ENCODE measurements around the gene ABHD17A.

The ABHD17A gene

DNA sequence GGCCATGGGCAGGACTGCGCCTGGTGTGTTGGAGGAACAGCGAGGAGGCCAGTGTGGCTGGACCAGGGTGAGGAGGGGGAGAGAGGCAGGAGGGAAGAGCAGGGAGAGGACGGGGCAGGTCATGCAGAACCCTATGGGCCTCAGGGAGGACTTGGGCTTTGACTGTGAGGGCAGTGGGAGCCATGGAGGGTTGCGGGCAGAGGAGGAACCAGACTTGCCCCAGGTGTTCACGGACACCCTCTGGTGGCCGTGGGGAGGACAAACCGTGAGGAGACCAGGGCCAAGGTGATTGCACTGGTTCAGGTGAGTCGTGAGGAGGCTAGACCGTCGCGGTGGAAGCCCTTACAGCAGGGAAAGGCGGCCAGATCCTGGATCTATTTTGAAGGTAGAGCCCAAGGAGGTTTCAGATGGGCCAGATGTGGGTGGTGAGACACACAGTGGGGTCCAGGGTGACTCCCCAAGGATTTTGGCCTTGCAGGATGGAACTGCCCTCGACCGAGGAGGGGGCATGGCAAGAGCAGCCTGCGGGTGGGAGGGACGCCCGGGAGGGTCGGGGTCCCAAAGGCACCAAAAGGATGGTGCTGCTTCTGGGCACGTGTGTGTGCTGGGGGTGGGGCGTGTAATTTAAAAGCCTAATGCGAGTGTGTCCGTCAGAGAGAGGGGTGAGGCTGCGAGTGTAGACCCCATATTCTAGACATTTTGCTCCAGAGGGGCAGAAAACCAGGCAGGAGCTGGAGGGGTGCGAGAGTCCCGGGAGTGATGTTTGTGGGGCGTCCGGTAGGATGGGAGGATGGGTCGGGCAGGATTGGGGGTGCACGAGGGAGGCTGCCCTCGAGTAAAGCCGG is 34.3 kb downstream of the ABHD17A start:
- DNase-seq: no peak

DNA sequence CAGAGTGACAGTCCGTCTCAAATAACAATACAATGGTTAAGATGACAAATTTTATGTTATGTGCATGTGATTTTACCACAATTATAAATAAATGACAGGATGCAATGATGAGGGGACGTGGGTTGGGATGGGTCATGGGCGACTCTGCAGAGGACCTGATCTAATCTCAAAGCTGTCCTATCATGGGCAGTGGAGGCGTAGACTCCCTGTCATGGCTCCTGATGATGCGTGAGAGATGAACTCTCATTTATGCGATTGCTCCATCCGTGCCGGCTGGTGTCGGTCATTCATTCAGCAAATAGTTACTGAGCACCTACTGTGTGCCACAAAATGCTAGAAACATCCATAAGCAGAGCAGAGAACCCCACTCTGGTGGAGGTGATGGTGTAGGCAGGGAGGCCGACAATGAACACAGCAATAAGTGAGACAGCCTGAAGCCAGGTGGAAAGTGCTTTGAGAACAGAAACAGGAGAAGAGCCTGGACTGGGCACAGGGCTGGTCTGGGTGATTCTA is 35.4 kb downstream of the ABHD17A start:
- no peak for DNase-seq

DNA sequence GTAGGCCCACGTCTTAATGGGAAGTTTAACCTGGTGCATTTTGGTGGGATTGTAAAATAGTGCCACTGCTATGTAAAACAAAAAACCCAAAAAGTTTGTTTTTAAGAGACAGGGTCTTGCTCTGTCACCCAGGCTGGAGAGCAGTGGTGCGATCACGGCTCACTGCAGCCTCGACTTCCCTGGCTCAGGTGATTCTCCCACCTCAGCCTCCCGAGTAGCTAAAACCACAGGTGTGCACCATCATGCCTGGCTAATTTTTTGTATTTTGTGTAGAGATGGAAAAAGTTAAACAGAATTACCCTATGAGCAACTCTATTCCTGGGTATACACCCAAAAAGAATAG is 36.2 kb downstream of the ABHD17A start:
- DNase-seq: no peak

DNA sequence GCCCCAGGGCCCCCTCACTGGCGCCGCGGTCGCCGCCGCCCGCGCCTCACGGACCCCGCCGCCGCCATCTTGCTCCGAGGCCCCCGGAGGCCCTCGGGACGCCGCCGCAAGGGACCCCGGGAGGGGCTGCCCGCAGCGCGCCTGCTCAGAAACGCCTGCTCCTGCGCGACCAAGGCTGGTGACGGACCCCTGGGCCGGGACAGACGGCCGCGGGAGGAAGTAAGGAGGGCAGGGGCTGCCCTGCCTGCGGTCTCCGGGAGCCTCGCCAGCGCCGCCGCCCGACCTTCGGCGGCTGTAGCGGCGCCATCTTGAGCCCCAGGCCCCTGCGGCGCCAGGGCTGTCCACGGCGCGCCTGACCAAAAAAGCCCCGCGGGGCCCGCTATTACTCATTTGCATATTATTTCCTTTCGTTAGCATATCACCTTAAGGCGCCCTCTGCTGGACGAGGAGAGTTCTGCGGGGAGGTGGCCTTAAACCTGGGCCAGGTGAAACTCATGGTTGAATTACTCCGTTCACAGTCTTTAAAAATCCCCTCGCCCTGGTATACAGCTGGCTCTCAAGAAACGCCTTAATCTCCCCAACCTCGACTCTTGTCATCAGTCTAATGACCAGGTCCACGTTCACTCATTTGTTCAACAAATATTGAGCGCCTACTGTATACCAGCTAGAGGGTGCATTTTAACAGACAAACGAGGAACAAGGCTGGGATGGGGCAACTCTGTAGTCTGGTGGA is 36.7 kb downstream of the ABHD17A start, which contains the start of gene REXO1:
TSS of gene REXO1 (minus strand) at position 85 of the 733 bp plus-strand sequence. CDS start 125 bp downstream, outside the sequence.
- peak; percentile 88 for DNase-seq

DNA sequence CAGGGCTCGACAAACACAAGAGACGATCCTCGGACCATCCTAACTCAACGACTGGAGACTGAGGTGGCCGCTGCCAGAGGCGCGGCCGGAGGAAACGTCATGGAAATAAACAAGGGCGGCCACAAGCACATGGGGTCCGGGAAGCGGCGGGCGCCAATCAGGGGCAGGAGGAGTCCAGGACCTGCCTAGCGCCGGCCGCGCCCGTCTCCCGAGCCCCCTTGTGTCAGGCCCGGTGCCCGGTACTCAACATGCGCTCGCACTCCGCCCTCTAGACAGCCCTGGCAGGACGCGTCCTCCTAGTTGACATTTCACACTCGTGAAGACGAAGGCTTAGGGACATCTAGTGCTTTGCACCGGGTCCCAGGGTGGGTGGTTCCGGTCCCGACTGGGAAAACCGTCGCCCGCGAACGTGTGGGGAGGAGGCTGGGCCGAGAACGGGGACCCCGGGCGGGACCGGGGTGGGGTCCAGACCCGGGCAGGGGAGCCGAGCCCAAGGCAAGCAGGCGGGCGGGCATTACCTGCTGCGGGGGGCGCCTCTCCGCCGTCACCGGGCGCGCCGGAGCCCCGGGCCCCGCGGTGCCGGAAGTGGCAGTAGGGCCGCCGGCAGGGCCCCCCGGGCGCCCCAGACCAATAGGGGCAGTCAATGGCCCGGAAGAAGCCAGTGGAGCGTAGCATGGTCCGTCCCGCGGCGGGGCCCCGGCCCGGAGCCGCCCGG is 37.5 kb downstream of the ABHD17A start:
- no peak for DNase-seq

DNA sequence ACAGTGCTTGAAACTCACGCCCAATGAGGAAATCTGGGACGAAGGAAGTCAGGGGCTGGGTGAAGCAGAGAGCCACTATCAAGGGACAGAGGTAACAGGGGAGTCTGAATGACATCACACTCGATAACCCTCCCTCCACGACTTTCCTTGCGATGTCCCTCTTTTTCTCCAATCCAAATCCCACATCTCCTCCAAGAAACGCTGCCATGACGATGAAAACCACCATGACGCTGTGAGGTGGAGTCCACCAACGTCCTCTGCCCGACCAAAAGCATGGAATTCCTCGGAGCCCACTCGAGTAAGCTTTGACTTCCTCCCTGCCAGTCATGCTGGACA is 38.0 kb downstream of the ABHD17A start:
- no peak for DNase-seq

DNA sequence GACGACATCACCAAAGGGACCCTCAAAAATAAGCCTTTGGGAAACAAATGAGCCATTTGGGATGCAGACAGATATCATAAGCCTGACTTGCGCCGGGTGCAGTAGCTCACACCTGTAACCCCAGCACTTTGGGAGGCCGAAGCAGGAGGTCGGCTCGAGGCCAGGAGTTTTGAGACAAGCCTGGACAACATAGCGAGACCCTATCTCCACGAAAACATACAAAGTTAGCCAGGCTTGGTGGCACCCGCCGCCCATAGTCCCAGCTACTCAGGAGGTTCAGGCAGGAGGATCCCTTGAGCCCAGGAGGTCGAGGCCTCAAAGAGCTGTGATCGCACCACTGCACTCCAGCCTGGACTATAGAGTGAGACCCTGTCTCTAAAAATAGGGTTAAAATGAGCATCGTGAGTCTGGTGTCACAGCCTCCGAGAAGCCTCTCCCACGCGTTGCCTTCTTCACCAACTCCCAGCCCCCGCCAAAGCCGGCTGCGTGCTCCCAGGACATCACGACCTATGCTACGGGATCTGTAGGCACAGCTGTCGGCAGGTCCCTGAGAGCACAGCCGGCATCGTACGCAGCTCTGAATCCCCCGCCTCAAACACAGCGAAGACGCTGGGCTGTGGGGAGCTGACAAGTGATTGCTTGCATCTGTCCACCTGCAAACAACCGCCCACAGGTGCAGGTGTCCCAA is 38.6 kb downstream of the ABHD17A start:
- no peak for DNase-seq

DNA sequence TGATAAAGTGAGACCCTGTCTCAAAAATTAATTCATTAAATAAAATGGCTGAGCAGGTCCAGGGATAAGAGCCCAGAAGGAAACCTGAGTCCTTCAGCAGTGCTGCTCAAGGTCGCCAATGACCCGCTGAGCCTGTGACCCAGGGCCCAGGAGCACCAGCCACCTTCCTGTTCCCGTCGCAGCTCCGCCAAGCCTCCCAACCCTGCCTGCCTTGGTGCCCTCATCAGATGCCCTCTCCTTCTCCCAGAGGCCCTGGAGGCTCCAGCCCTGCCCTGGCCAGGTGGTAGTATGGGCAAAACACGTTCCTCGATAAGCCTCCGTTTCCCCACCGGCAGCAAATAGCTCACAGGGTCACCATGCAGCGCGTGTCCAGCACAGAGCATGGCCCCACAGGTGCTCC is 39.7 kb downstream of the ABHD17A start:
- DNase-seq: no peak

DNA sequence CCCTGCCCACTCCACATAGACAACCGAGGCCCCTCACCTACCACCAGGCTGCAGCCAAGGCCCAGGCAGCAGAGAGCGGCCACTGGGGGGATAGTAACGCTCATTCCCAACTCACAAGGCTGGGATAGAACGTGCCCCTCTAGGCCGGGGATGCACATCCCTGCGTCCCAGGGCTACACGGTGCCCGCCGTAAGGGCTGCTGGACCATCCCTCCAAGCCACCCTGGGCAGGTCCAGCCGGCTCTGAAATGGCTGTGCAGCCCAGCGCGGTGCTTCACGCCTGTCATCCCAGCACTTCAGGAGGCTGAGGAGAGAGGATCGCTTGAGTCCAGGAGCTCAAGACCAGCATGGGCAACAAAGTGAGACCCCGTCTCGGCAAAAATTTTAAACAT is 40.2 kb downstream of the ABHD17A start:
- no peak for DNase-seq

DNA sequence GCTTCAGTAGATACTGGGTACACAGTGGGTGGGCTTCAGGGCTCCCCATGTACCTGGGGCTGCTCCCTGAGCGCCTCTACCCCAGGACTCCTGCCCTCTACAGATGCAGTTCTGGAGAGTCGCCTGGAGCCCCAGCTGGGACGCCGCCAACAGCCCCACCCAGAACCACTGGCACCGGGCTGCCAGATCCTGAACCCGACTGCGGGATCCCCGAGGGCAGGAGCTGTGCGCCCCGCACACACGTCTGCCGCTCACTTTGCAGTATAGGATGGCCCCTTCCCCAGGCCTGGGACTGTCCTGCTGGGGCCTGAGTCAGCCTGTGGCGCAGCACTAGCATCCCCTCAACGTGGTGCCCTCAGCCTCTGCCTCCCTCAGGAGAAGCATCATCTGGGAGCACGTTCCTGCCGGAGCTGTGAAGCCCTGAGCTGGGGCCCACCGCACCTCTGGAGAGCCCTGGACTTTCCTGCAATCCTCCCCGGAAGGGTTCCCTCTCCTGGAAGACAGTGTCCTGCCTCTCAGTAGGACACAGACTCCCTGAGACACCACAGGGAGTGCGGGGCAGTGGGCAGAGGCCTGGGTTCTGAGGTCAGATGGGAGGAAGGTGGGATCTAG is 40.7 kb downstream of the ABHD17A start:
- DNase-seq: no peak

DNA sequence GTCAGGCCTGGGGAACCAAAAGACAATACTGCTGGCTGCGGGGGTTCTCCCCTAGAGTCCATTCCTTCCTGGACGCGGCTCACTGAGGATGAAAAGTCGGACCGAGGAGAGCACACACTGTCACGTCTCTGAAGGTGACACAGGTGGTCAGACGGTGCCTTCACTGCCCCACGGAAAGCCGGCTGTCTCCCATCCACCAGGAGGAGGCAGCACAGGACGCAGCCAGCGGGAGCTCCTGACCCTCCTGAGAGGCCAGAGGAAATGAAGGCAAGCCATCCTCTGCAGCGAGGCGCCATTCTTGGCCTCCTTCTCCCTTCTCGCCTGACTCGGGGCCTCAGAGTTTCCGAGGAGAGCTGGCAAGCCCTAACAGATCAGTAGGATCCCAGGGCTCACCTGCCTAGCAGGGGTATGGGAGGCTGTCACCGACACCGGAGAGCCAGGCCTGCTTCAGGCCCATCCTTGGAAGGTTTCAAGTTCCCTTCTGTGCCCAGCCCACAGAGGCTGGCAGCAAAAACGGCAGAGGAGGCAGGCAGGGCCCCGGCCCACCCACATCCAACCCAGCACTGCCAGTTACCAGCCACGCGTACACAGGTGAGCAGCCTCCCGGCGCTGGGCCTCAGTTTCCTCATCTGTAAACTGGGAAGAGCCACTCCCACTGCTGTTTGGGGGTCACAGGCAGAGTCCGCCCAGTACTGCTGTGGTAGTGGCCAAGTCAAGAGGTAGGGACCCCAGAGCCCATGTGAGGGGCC is 41.5 kb downstream of the ABHD17A start:
- DNase-seq: no peak

DNA sequence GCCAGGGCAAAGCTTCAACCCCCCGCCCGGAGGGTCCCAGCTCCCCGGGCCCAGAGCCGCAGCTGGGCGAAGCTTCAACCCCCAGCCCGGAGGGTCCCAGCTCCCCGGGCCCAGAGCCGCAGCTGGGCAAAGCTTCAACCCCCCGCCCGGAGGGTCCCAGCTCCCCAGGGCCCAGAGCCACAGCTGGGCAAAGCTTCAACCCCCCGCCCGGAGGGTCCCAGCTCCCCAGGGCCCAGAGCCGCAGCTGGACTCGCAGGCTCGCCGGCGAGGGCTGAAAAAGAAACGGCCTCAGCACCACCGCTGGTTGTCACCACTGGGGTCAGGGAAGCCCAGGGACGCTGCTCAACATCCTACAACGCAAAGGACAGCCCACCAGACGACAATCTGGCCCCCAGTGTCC is 42.2 kb downstream of the ABHD17A start:
- no peak for DNase-seq

DNA sequence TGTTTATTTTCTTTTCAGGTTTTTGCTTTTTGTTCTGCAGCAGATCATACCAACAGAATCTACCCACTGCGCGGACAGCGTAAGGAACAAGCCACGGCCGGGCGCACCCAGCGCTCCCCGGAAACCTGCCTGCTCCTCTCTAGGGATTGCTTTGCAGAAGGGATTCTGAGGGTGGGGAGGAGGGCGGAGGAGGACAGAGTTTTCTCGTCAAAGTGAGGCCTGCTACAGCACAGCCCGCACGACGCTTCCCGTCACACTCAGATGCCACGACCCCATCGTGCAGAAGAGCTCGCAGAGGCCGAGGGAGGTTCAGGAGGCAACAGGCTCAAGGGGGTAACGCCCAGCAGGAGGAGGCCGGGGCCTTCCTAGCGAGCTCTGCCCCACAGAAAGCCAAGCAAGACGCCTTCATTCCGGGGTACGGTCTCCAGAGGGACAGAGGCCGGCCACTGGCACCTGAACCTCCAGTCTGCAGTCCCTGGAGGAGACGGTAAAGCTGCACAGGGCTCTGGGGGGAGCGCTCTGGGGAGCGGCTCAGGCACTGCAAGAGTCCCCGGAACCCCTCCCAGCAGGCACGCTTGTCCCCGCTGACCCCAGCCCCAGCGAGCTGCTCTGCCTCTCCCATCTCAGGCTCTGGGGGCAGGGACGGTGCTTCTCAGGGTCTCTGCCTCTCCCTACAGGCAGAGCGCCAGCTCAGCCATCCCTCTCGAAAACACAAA is 43.9 kb downstream of the ABHD17A start:
- DNase-seq: no peak

DNA sequence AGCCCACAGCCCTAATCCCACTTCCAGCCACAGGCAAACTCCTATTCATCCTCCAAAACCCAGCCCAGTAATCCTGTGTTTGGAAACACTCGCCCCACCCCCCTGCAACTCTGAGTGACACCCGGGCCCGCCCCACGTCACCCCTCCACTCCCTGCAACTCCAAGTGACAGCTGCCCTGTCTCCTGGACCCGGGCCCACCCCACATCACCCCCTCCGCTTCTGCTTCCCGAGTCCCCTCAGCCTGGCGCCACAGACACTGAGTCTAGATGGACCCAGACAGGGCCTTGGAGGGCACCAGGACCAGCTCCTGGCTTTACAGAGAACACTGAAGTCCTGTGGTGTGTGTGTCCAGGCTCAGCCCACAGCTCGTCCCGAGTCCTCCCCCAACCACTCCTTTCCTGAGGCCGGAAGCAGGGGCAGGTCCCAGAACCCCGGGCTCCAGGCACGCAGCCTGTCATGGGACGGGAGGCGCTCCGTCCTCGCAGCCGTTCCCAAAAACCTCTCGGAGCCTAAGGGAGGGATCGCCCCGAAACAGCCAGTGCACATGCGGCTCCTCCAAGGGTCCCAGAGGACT is 44.7 kb downstream of the ABHD17A start:
- no peak for DNase-seq

DNA sequence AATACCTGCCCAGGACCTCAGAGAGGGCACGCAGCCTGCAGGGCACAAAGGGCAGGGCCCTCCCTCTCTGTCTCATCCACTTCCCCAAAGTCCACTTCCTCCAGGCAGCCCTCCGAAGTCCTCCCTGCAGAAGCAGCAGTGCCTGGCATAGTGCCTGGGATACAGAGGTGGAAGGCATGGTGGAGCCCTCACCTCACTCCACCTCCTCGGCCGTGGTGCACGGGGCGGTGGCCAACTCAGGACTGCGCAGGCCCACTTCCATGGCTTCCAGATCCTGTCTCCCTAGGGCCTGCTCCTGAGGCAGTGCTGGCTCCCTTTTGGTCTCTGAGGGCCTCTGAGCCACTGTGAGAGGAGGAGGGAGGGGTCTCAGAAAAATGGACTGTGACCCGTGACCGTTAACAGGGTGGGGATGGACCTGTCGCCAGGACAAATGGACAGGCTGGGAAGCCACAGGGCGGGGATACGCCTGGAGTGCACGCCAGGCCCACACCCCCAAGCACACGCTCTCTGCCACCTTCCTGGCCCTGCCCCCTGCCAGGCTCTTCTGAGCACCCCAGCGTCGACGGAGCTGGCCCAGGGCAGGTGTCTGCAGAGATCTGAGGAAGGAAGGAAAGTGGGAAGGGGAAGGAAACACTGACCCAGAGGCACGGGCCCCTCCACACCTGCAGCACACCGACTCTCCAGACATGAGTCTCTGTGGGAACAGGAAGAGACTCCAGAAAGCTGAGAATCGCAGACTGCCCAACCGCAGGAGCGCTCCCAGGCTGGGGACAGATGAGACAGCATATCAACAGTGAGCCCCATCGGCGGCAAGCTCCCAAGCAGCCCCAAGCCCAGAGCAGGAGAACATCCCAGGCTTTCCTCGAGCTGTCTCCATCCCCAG is 45.4 kb downstream of the ABHD17A start:
- DNase-seq: no peak

DNA sequence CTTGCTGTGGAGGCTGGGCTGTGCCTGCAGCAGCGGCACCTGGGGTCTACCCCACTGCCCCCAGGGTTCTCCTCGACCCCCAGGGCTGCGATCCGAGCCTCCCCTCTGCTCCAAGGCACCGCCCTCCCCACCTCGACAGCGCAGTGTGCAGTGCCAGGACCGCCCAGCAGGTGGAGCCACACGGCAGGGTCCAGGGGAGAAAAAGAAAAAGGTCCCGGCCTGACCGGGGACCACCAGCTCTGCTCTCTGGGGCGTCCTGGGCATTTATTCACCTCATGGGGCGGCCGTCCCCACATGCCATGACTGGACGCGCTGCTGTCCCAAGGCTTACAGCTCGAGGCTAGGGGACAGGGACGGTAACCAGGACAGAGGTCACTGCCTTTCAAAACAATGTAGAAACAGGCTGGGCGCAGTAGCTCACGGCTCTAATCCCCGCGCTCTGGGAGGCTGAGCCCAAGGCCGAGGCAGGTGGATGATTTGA is 47.6 kb downstream of the ABHD17A start:
- DNase-seq: no peak

DNA sequence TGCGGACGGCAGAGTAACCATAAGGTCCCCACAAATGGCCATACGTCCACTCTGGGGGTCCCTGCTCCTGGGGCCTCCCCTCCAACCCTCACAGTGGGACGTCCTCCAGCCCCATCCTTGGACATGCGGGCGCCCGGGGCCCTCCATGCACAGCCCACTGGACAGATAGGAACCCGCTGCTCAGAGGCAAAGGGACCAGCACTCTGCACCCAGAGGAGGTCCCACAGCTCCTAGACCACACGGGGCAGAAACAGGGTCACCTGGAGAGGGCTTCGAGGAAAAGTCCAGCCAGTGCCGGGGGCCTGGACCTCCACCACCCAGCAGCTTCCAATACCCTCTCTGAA is 48.1 kb downstream of the ABHD17A start:
- no peak for DNase-seq

DNA sequence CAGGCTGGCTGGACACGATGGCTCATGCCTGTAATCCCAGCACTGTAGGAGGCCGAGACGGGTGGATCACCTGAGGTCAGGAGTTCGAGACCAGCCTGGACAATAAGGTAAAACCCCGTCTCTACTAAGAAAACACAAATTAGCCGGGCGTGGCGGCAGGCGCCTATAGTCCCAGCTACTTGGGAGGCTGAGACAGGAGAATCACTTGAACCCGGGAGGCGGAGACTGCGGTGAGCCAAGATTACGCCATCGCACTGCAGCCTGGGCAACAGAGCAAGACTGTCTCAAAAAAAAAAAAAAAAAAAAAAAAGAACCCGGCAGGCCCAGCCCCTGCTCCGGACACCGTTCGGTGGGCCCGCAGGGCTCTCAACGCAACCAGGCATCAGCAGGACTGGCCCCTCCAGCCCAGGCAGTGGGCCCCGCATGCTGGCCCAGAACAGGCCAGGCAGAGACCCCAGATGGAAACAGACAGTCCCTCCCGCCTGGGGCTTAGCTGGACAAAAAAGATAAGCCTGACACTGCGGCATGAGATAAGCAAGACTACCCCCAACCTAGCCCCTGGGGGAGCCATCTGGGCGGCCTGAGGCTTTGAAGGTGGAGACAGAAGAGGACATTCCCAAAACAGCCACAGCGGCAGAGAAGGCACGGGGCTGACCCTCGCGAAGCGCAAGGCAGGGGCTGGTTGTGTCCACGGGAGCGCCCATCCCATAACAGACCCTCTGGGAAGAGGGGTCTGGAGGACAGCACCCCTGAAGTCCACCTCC is 48.7 kb downstream of the ABHD17A start:
- no peak for DNase-seq

DNA sequence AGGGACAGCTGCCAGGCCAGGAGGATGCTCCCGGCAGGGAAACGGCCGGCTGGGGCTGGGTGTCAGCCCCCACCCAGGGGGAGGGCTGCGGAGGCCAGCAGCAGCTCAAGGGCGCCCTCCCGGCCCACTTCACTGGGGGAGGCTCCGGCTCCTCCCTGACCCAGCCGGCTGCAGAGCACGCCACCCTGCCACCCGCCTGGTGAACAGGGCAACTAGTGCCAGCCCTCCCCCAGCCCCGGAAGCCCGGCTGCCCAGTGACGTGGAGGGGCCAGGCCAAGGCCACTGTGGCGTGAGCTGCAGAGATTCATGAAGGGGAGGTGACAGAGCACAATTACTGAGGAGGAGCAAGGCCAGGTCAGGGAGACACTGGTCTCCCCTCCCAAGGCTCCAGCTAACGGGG is 51.8 kb downstream of the ABHD17A start:
- no peak for DNase-seq

Measured in GDM1 (cell line).